Stimulated activated CD8-positive, alpha-beta memory T cell treated with anti-CD3 and anti-CD28 coated beads, Interleukin-12 subunit alpha, Interleukin-12 subunit beta, amount 100 ng/mL, for 4 hours (primary cell): Measurements from ENCODE around the gene RAB36.

Source experiments
- DNase-seq: peaks from one replicate; pipeline ENCODE4 v3.0.0-alpha.2; 2020; ENCODE audit warnings: low read depth

RAB36 gene

DNA sequence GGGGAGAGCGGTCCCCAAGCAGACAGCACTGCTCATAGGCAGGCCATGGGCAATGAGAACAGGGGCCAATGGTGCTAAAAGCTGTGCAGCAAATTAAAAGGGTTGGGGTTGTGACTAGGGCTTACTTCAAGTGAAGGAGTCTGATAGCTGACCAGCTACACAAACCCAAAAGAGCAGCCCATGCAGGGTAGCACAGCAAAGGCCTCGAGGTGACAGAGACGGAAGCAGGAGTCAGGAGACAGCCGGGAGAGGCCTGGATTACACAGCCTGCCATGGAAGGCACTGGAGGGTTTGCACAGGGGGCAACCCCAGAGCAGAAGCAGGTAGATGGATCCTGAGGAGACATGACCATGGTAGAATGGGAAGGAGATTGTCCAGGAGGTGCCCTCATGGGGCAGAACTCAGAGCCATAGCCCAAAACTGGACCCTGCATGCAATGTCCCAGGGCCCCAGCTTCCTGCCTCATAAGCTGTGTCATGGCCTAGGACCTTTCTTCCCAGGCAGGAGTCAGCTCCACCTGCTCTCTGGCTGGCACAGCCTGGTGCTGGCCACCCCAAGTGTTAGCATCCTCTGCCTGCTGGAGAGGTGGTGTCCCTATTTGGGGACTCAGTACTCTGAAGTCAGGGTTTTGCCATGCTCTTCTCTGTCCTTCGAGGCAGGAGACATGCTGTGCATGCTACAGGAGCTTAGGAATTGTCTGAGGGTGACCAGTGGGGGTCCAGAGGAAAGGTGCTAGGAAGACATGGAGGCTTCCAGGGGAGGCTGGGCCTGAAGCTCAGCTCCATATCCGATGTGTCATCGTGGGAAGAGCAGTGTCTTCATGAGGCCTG lies 36.8 kb upstream of the RAB36 start:
- DNase-seq, result no peak

DNA sequence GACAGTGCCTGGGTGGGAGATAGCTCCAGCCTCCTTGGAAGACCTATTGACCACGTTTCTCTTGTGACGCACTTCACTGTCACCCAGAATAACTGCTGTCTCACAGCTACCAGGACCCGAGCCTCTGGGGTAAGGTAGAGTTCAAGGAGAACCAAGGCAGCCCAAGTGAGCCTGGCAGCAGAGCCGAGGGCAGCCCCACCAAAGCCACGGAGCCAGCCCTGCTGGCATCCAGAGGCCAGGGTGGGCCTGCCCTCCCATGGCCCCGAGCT lies 36.3 kb upstream of the RAB36 start:
- DNase-seq, result no peak

DNA sequence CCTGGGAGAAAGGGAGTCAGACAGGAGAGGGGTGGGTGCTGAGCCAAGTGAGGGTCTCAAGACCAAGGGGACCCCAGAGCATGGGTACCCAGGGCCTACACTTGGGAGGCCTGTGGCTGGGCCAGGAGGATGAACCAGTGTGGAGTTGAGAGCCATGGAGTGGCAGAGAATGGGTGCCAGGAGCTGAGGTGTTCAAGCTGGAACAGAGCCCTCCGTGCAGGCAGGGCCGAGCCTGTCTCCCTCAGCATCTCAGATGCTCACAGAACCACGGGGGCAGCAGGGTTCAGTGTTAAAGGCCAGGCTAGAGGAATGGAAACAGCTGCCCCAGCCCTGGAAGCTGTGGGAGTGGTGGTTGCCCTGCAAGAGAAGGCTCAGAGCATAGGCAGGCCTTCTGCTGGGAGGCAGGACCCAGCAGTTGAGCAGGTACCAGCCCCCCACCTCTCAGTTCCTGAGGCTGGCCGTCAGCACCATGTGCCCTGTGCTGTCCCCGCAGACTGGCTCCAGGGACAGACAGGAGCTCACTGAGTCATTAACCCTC lies 35.8 kb upstream of the RAB36 start:
- DNase-seq, result no peak

DNA sequence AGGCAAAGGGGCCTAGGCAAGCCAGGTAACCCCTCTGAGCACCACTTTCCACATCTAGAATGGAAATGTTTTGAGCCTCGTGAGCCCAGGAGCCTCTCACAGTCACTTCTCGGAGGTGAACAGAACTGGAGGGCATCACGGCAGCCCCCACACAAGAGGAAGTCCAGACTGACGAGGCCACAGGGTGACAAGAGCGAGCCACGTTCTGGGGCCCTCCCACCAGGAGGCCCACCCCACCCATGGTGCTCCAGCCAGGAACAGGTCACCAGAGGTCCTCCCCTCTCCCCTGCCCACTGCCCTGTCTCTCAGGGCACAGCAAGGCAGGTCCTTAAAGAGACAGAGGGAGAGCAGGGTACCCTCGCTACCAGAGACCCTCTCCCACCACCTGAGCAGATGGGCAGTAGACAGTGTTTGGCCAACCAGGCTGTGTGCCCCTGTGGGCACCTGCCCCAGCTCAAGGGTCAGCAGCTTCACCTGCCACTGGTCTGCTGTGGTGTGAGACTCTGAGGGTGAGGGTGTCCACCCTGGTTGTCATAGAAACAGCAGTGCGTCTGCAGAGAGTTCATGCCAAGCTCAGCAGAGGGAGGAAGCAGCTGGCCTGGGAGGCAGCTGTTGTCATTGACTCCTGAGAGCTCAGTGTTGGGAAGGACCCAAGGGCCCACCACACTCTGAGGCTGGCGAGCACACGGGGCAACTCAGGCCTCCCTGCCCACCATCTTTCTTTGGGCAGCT lies 34.9 kb upstream of the RAB36 start:
- no peak for DNase-seq

- DNase-seq, result no peak
Measured at GRCh38 chr22:23110922-23111527, 34.3 kb upstream of the RAB36 start.

GRCh38 chr22:23112472-23113012 lies 32.7 kb upstream of the RAB36 start:
- DNase-seq, result no peak

DNA sequence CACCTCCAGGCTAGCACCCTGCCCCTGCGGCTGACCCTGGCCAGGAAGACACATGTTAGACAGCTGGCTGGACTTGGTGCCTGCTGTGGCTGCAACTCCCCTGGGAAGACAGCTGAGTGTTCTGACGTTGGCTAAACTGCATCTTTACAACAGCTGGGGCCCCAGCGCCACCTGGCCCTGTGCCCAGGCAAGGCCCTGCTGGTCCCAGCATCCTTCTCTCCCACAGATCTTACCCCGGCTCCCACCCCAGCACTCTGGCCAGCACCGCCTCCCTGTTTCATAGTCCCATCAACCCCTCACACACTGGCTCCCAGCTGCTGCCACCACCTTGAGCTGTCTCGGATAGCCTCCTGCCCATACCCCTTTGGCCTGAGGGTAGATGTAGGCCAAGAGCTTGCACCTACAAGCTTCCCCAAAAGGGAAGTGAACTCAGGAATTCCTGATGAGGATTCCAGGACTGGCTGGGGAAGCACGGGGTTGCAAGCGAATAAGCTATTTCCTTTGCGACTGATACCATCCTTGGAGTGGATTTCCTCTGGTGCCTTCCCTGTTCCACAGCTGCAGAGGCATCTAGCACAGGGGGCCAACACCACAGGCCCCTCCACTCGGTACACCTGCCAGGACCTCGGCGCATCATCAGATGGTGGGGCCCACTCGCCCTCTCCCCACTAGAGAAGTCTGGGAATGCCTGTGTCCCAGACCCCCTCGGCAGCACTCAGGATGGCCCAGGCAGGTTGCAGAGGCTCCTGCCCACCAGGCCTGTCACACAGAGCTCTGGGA lies 32.0 kb upstream of the RAB36 start:
- no peak for DNase-seq

DNA sequence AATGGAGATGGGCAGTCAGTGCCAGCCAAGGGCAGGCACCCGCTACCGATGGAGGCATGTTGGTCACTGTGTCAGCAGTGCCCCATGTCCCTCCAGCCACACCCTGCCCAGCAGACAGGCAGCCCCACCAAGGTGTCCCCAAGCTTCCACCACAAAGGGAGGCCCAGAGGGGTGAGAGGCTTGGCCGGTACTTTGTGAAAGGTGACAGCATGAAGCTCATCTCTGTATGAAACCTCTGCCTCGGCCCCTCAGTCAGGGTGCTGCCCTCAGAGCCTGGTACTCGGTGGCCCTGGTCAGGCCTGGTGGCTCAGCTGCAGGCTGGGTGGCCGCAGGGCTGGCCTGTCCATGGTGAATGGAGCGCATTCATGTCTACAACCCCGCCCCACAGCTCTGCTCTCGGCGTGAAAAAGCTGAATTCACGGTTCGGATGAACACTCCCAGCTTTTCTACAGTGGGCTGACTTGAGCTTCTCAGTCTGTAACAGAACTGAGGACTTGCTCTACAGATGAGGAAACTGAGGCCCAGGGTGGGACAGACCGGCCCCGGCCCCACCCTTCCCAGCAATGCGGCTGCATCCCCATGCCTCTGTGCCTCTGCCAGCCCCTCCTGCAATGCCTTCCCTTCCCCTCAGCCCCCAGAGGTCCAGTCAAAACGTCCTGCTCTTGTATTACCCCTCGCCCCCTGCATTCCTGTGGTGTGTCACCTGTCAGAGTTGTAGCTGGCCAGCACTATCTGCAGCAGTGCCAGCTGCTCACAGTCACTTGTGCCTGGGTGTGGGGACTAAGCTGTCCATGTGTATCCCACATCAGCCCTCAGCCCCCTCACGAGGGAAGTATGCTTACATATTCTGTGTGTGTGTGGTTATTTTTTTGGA lies 31.2 kb upstream of the RAB36 start:
- no peak for DNase-seq

- no peak for DNase-seq
Measured at GRCh38 chr22:23114721-23115020, 30.6 kb upstream of the RAB36 start.

- no peak for DNase-seq
Measured at GRCh38 chr22:23115369-23115768, 29.9 kb upstream of the RAB36 start.

DNA sequence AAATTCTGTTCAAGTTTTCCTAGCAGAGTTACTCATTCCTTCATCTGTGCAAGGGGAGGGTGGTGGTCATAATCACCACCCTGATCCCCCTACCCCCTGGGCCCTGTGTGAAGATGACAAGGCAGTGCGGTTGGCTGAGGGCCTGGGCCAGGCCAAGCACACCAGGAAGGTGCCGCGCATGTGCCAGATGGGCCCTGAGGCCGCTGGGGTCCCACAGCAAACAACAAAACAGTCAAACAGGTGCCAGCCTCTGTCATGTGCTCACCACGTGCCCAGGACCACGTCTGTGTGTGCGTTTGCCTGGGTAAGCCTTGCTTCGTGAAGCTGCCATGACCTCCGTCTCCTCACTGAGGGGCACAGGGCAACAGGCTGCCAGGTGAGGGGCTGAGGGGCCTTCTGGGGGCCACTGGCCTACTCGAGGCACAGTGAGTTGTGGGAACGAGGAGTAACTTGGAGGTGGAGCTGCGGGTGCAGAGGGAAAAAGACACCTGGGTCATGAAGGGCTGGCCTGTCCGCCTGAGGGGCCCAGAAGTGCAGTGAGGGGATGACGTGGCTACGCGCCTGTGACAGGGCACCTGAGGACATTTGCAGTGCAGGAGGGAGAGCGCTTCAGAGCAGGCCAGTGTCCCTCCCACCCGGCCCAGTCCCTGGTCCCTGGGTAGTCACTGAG lies 29.3 kb upstream of the RAB36 start:
- DNase-seq, result no peak

DNA sequence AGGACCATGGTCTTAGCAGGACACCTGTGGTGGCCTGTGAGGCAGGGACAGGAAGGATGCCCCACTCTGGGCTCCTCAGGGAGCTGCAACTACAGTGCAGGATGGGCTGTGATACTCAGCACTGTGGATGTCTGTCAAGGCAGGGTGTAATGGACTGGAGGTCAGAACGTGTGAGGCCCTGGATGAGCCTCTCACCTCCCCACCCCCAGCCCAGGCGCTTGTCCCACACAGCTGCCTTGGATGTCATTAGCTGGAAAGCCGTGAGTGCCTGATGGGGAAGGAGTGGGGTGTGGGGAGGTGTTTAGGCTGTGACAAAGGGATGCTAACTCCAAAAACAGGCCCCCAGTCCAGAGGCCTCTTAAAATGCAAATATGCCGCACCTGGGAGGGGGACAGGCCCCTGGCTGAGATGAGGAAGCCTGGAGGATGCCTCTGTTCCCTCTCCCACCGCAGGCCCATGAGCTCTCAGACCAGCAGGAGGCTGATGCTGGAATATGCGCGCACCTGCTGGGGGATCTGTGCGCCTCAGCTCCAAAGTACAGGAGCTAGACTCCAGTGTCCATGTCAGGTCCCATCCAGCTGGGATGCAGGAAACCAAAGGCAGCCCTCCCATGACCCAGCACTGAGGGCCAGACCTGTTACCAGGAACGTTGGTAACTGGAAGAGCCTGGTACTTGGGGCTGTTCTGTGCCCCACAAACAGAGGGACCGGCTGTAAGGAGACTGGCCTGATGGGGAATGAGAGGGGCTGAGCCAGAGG lies 28.6 kb upstream of the RAB36 start:
- DNase-seq, result no peak

DNA sequence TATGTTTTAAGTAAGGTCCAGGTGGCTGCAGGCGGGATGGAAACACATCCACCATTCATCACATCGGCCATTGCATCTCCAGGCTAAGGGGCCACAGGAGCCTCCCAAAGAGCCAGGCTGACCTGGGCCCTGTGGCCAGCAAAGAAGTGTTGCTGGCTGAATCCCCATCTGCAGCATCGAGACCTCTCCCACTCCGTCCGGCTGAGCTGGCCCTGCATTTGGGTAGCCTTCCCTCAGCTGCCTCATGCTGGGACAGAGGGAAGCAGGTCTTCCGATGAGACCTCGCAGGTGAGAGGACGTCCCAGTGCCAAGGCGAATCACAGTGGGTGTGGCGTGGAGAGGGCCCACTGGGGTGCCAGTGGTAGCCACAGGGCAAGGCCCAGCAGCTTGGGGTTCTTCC lies 28.0 kb upstream of the RAB36 start:
- no peak for DNase-seq

DNA sequence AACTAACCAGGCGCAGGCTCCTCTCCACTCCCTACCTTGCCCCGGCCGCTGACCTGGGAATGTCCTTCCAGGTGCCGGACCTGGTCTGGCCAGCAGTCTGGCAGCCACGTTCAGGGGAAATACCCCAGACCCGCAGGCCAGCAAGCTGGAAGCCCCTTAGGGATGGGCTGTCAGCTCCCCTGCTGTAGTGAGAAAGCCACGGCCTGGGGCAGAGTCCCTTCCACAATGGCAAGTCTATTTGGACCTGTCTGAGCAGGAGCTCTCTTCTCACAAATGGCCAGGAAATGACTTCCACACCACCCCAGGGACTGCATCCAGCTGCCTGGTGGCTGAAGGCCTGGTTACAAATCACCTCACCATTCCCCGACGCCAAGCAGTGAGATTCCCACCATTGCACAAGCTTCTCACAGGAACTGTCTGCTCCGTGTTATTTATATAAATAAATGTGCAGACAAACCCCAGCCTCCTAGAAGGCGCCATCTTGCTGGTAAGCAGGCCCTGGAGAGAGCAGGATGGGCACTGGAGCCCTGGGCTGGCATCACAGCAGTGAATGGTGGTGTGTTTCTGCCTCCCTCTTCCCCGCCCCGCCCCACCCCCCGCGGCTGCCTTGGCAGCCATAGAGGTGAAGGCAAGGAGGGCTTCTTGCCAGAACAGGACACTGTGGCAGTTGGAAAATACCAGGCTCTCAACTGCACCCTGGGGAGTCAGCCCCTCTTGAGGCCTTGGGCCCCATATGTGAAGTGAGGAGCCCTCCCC lies 27.2 kb upstream of the RAB36 start:
- no peak for DNase-seq

DNA sequence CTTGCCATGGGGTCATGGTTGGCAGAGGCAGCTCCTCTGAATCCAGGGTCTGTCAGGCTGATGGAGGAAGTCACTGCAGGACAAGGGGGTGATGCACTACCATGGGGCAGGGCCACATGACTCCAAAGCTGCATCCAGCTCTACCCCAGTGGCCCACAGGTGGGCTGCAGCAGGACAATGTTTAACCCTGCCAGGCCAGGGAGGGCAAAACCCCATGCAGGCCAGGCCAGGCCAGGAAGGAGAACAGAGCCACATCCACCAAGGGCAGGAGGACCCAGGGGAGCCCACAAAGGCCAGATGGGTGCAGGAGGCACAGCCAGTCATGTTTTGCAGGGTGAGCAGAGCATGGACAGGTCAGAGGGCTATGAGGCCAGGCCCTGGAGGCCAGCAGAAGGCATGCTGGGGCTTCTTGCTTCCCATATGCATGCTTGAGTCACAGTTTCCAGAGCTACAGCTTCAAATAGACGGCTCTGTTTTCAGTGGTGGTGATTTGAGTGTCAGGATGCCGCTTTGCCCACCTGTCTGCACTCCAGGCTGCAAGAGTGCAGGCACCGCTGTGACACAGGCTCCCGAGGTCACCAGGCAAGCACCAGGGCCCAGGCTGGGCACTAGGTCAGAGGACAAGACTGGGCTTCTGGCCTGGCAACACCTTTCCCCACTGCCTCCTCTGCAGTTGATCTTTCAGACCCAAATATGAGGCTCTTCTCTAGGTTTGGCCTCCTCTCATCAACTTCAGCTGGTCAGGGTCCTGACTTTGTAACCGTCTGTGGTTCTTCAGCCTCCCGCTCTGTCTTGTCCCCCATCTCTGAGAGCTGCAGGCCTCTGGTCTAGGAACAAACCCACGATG lies 26.4 kb upstream of the RAB36 start:
- DNase-seq, result no peak

- peak; percentile 17 for DNase-seq
Measured at GRCh38 chr22:23119494-23120414, 25.5 kb upstream of the RAB36 start.

GRCh38 chr22:23120415-23120899 lies 24.8 kb upstream of the RAB36 start:
- no peak for DNase-seq
